Fibroblast of pulmonary artery (primary cell): ENCODE results near the gene DNAH1.

Experiments
- DNase-seq: peaks from one replicate; pipeline ENCODE4 v3.0.0-alpha.2; 2010; ENCODE audit warnings: low read depth
- H3K4me3 ChIP-seq: replicated peaks from 2 replicates; pipeline ENCODE4 v1.5.1; 2011; ENCODE audit warnings: low read depth, mild to moderate bottlenecking, control low read depth, low read length, moderate library complexity
- CTCF ChIP-seq: IDR thresholded peaks from 2 replicates; pipeline ENCODE4 v1.5.1; 2011; ENCODE audit warnings: mild to moderate bottlenecking, control low read depth, low read length, inconsistent platforms; ENCODE audit errors: missing control alignments

The DNAH1 gene

GRCh38 chr3:52442409-52443267 is 126.5 kb downstream of the DNAH1 start:
- no peak overlapping the region for H3K4me3 ChIP-seq
- TF ChIP-seq CTCF = no peak
- no peak for DNase-seq

- no peak for DNase-seq
- no peak overlapping the region for H3K4me3 ChIP-seq
- TF ChIP-seq CTCF = no peak
Measured at GRCh38 chr3:52443268-52443610, 127.1 kb downstream of the DNAH1 start.

- no peak for TF ChIP-seq CTCF
- H3K4me3 ChIP-seq = no peak overlapping the region
- DNase-seq = no peak
Measured at GRCh38 chr3:52443791-52444687, 127.9 kb downstream of the DNAH1 start.

GRCh38 chr3:52444860-52445793 is 129.0 kb downstream of the DNAH1 start, which contains the start of gene SEMA3G:
Gene SEMA3G (minus strand): TSS chr3:52445103. CDS start chr3:52445027, 76 bp downstream.
- TF ChIP-seq CTCF = peak; percentile 43
- H3K4me3 ChIP-seq = no peak within 1 kb of the TSS
- DNase-seq = peak; percentile 54

- no peak for DNase-seq
- H3K4me3 ChIP-seq = no peak overlapping the region
- TF ChIP-seq CTCF = no peak
Measured at GRCh38 chr3:52446042-52446441, 129.9 kb downstream of the DNAH1 start.

GRCh38 chr3:52446631-52447511 is 130.8 kb downstream of the DNAH1 start:
- no peak for TF ChIP-seq CTCF
- DNase-seq = peak; percentile 59
- H3K4me3 ChIP-seq = no peak overlapping the region
